GM18508 (cell line): Measurements from ENCODE around the gene SSH2.

Experiments used
- ATAC-seq: cut with Tn5 transposase; IDR thresholded peaks from one replicate; pipeline ENCODE4 v1.9.1; 2021; ENCODE audit warnings: moderate number of reproducible peaks; ENCODE audit not compliant: insufficient read depth, unreplicated experiment

Gene SSH2

DNA sequence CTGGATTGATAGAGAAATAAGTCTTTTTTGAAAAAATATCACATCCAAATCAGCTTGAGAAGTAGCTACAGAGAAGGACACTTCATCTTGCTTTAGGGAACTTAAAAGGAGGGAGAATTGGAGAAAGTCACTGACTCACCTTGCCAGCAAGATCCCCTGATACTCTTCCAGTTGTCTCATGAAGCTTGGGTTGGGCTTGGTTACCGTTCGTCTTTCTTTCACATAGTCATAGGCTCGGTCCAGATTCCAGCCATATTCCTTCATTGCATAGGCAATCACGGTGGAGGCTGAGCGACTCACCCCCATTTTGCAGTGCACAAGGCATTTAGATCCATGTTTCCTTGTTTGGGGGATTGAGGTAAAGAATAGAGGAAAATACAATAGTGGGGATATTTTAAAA, 282.0 kb downstream of the SSH2 start:
- ATAC-seq, result no peak

GRCh38 chr17:29645515-29646051, 284.4 kb downstream of the SSH2 start:
- no peak for ATAC-seq

- no peak for ATAC-seq
Measured at GRCh38 chr17:29643817-29644160, 286.2 kb downstream of the SSH2 start.

GRCh38 chr17:29642171-29642611, 287.8 kb downstream of the SSH2 start:
- no peak for ATAC-seq

DNA sequence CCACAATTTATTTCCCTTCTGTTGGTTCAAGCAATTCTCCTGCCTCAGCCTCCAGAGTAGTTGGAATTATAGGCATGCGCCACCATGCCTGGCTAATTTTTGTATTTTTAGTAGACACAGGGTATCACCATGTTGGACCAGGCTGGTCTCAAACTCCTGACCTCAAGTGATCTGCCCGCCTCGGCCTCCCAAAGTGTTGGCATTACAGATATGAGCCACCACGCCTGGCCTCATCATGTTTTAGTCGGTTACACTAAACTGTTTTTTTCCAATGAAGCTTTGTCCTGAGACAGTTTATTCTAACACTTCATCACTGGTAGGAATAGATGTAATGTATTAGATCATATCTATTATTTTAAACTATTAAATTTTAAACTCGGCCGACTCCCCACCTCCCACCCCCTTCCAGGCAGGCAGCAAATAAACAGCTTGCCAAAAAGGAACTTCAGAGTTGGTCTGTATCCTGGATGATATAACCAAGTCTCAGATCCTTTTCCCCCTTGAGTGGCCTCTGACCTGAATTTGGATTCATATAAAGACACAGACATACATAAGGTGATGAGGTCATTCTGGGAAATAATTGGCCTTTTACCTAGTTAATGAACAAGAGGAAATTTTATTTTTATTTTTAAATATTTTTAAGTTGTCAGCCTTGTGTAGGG, 288.9 kb downstream of the SSH2 start:
- ATAC-seq, result no peak

GRCh38 chr17:29640413-29640812, 289.6 kb downstream of the SSH2 start:
- no peak for ATAC-seq

GRCh38 chr17:29633886-29634285, 296.1 kb downstream of the SSH2 start:
- no peak for ATAC-seq

- no peak for ATAC-seq
Measured at GRCh38 chr17:29630630-29631193, 299.3 kb downstream of the SSH2 start.

GRCh38 chr17:29629839-29630238, 300.2 kb downstream of the SSH2 start:
- no peak for ATAC-seq

DNA sequence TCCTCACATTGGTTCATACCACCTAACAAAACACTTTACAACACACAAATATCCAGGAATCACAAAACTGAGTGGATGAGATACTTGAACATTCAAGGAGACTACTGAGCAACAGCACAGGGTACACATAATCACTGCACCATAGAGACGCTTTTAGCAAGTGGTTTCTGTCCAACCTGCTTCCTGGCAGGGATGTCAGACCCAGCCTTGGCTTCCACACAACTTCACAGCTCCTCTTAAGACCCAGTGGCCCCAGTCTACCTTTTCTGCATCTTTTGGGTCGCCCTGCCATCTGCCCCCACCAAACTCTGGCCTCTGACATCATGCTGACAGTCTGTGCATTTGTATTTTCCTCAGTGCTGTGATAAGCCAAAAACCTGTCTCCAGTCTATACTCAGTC, 301.4 kb downstream of the SSH2 start:
- ATAC-seq, result no peak

GRCh38 chr17:29627951-29628350, 302.1 kb downstream of the SSH2 start:
- no peak for ATAC-seq

DNA sequence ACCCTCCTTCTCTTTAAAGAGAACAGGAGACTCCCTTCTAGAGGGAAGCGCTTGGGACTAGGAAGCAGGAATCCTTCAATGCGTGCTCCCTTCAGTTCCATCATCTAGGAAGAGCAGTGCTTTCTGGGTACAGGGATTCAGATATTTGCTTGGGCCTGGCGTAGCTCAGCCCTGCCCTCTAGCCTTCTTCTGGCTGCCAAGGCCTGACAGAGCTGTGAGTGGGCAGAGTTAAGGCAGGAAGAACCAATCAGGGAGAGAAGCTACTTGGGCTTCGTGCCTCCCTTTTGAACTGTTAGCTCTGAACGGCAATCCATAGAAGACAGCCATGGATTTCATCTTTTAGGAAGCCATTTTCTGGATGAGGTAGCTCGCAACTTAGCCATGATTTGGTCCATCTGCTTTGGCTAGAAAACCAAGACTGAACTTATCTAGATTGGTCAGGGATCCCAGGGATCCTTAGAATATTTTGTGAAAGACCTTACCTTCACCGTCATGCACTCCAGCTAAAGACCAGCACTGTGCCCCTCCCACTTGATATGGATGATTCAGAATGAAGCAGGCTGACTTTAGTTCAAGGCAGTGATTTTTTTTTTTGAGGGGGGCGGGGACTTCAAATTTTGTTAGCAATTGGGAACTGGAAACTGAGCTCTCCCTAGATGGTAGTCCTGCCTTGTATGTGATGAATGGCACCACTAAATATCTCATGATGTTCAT, 304.8 kb downstream of the SSH2 start:
- ATAC-seq, result no peak

GRCh38 chr17:29624586-29624985, 305.4 kb downstream of the SSH2 start:
- no peak for ATAC-seq

DNA sequence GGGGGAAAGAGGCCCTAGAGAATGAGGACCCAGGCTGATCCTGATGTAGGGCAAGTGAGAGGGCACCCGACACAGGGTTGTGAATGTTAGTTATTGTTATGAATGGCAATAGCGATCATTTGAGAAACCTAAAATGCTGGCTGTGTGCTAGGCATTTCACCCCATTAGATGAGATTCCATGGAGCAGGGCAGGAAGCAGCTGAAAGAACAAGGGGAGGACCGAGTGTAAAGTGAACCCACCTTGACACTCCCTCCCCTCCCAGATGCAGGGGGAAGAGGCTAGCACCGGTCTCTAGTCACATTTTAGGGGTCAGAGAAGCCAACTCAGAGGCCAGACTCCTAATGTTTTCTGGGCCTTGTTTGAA, 306.8 kb downstream of the SSH2 start:
- ATAC-seq, result no peak

DNA sequence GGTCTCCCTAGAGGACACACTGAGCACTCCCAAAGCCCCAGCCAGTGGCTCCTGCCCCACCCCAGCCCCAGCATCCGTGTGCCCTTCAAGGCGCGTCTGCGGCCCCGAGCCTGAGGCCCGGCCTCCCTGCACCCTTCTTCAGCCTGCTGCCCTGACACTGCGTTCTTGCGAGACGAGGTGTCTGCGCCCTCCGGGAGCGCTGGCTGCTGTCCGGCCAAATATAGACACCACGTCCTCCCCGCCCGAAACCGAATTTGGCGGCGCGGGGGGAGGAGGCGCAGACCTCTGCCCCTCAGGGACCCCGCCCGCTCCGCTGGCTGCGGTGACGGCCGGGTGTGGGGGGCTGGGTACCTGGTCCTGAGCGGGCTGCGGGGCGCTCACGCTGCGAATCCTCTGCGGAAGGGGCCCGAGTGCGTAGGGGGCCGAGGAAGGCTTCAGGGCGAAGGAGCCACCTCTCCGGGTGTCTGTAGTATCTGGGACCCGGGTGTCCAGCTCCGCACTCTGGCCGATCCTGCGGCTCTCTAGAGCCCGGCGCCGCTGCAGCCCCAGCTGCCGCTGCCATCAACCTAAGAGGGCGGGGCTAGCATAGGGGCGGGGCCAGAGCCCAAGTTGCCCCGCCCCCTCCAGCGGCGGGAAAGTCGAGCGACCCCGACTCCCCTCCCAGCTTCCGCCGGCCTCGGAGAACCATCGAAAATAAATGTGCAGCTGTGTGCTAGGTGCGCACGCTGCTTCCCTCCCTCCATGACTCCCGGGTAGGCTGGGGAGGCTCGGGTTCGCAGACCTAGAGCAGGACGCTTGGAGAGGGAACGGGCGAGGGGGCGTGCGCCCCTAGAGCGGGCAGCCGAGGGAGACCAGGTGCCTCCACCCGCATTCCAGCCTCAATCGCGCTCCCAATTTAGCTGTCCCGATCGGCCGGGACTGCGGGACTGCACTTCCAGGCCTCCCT, 307.4 kb downstream of the SSH2 start, which contains the start of gene CORO6:
TSS of gene CORO6 (minus strand) at position 576 of the 946 bp plus-strand sequence. CDS start 1,491 bp downstream, outside the sequence.
- ATAC-seq, result no peak

DNA sequence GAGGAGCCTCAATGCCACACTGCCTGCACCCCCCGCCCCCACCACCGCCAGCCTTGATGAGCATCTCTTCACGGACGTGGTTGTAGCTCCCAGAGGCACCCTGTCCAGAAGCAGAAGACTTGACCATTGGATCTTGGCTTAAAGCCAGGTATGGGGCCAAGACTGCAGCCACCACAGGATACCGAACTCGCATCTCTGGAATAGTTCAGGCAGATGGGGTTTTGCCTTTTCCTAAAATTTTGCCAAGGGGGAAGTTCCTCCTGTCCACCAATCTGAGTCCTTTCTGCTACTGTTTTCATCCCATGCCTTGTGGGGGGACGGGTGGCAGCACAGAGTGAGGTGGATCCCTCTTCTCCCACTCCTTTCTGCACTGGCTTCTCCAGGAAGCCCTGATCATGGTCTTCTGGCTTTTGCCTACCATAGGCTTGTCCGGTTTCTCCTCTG, 308.3 kb downstream of the SSH2 start:
- ATAC-seq, result no peak

GRCh38 chr17:29620779-29621500, 309.1 kb downstream of the SSH2 start:
- ATAC-seq, result no peak

DNA sequence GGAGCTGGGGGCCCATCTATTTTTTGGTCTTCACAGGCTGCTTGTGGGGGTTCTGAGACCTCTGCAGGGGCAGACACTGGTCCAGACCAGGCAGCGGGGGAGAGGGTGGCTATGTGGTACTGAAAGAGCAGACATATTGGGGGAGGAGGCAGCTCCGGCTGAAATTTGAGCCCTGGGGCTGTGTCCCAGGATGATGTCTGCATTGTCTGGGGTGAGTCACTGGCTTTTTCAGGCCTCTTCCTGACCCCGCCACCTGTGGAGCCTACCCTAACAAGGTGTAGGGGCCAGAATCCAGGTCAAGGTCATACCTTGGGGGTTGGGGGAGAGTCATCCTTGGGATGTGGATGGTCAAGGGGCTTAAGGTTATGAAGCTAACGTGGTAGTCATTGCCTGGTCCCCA, 309.8 kb downstream of the SSH2 start:
- ATAC-seq, result no peak

DNA sequence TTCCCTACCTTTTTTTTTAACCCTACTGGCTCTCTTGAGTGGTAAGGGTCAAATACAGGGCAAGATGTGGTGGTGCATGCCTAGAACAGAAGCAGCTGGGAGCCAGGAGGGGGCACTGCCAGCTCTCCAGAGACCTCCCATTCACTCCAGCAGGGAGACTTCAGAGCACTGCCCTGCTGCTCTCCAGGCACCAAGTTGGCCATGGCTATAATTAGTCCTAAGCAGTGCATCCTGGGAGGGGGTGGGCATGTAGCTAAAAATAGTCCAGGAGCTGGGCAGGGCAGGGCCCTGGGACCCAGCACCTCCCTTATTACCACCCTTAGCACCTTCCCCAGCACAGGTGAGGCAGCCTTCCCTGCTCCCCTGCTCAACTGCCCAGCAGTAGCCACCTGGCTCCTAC, 310.8 kb downstream of the SSH2 start:
- no peak for ATAC-seq
